ENCODE data around the gene ENG.

ENG gene

GRCh38 chr9:127796852-127797370 lies 57.5 kb downstream of the ENG start:
- Histone ChIP-seq H4K20me1 (ENCODE audit: control insufficient read depth, insufficient read depth, low read depth, low read length) (no peaks in the 10 kb centered on the region), H3K79me2 (ENCODE audit: control insufficient read depth, low read length) (no peaks in the 10 kb centered on the region), H3K27ac (ENCODE audit: low read depth, low read length) (peak overlapping the region; percentile 81), H3K4me3 (ENCODE audit: low read length) (peak overlapping the region; percentile 45), H3K9me3 (ENCODE audit: control insufficient read depth, insufficient read depth, low read length) (no peaks in the 10 kb centered on the region), H3K9me2 (replicated peaks; ENCODE audit: control insufficient read depth, low read length) (no peaks in the 10 kb centered on the region), H3K4me2 (ENCODE audit: low read length) (peak overlapping the region; percentile 57), H3K27me3 (ENCODE audit: control insufficient read depth, low read length) (no peaks in the 10 kb centered on the region), H3K36me3 (ENCODE audit: control insufficient read depth, low read length) (peaks cover 17% of the 10 kb centered on the region), H3F3A (ENCODE audit: control insufficient read depth, insufficient read depth) (peaks cover 44% of the 10 kb centered on the region), H3K4me1 (ENCODE audit: control insufficient read depth, low read length) (peaks cover 50% of the 10 kb centered on the region)
- no peak for TF ChIP-seq EZH2phosphoT487 (IDR thresholded peaks at IDR 0.05; ENCODE audit: borderline replicate concordance, low read length)
- TF ChIP-seq, protein P1, sequence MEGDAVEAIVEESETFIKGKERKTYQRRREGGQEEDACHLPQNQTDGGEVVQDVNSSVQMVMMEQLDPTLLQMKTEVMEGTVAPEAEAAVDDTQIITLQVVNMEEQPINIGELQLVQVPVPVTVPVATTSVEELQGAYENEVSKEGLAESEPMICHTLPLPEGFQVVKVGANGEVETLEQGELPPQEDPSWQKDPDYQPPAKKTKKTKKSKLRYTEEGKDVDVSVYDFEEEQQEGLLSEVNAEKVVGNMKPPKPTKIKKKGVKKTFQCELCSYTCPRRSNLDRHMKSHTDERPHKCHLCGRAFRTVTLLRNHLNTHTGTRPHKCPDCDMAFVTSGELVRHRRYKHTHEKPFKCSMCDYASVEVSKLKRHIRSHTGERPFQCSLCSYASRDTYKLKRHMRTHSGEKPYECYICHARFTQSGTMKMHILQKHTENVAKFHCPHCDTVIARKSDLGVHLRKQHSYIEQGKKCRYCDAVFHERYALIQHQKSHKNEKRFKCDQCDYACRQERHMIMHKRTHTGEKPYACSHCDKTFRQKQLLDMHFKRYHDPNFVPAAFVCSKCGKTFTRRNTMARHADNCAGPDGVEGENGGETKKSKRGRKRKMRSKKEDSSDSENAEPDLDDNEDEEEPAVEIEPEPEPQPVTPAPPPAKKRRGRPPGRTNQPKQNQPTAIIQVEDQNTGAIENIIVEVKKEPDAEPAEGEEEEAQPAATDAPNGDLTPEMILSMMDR (IDR thresholded peaks at IDR 0.05; ENCODE audit: low read depth, low read length, poor library complexity, severe bottlenecking): no peak

- peaks cover 23% of the 10 kb centered on the region for H3K36me3 ChIP-seq (ENCODE audit: control insufficient read depth, low read length)
- H4K20me1 ChIP-seq (ENCODE audit: control insufficient read depth, insufficient read depth, low read depth, low read length): no peaks in the 10 kb centered on the region
- peak overlapping the region; percentile 45 for H3K4me3 ChIP-seq (ENCODE audit: low read length)
- H3K27ac ChIP-seq (ENCODE audit: low read depth, low read length): peak overlapping the region; percentile 81
- H3F3A ChIP-seq (ENCODE audit: control insufficient read depth, insufficient read depth): peaks cover 43% of the 10 kb centered on the region
- no peaks in the 10 kb centered on the region for H3K79me2 ChIP-seq (ENCODE audit: control insufficient read depth, low read length)
- H3K4me2 ChIP-seq (ENCODE audit: low read length): peak overlapping the region; percentile 57
- H3K4me1 ChIP-seq (ENCODE audit: control insufficient read depth, low read length): peaks cover 46% of the 10 kb centered on the region
- no peaks in the 10 kb centered on the region for H3K9me3 ChIP-seq (ENCODE audit: control insufficient read depth, insufficient read depth, low read length)
- no peaks in the 10 kb centered on the region for H3K27me3 ChIP-seq (ENCODE audit: control insufficient read depth, low read length)
- TF ChIP-seq, protein P1 (IDR thresholded peaks at IDR 0.05; ENCODE audit: low read depth, low read length, poor library complexity, severe bottlenecking): peak; percentile 12
- TF ChIP-seq EZH2phosphoT487 (IDR thresholded peaks at IDR 0.05; ENCODE audit: borderline replicate concordance, low read length): no peak
- no peaks in the 10 kb centered on the region for H3K9me2 ChIP-seq (replicated peaks; ENCODE audit: control insufficient read depth, low read length)
These were observed 58.1 kb downstream of the ENG start for GRCh38 chr9:127796225-127796813.

DNA sequence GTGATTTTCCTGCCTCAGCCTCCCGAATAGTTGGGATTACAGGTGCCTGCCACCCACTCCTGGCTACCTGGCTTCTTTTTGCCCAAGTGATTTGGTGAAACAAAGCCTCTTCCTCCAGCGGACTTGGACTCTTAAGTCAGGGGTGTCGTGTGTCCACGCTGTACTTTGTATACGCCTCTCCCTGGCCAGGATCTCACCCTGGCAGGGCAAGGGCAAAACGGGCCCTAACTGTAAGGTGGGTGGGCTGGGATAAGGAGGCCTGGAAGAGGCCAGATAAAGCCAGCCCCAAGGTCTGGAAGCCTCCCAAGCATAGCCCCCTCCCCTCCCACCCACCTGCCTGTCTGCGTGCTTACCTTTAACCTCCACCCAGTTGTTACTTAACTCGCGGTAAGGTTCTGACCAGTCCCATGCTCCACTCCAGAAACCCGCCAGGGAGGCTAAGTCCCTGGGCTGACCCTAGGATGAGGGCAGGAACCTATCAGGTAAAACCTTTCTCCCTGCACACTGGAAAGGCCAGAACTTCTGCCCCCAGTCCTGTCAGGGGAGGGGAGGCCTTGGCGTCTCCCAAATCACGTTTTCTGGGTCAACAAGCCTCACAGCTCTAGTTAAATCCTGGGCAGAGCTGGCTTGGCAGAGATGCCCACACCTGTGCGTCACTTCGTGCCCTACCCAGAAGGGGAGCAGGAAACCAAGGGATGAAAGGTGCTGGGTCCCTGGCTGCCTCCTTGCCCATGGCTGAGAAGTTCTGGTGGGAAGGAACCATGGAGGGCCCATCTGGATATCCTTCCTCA lies 60.3 kb downstream of the ENG start:
- Histone ChIP-seq H3K4me3 (ENCODE audit: low read length) (no peak overlapping the region), H3K9me2 (replicated peaks; ENCODE audit: control insufficient read depth, low read length) (no peaks in the 10 kb centered on the region), H3F3A (ENCODE audit: control insufficient read depth, insufficient read depth) (peaks cover 46% of the 10 kb centered on the region), H3K27ac (ENCODE audit: low read depth, low read length) (no peak overlapping the region), H3K36me3 (ENCODE audit: control insufficient read depth, low read length) (peaks cover 44% of the 10 kb centered on the region), H3K79me2 (ENCODE audit: control insufficient read depth, low read length) (peaks cover 13% of the 10 kb centered on the region), H4K20me1 (ENCODE audit: control insufficient read depth, insufficient read depth, low read depth, low read length) (peaks cover 10% of the 10 kb centered on the region; the same call in 1 of the 2 replicates), H3K27me3 (ENCODE audit: control insufficient read depth, low read length) (no peaks in the 10 kb centered on the region), H3K4me2 (ENCODE audit: low read length) (0 out of 2 replicates have a peak overlapping the region, but pooled peaks have one; percentile 3), H3K4me1 (ENCODE audit: control insufficient read depth, low read length) (peaks cover 43% of the 10 kb centered on the region), H3K9me3 (ENCODE audit: control insufficient read depth, insufficient read depth, low read length) (no peaks in the 10 kb centered on the region)
- no peak for TF ChIP-seq EZH2phosphoT487 (IDR thresholded peaks at IDR 0.05; ENCODE audit: borderline replicate concordance, low read length)

Data from DOHH2 (cell line).